ENCODE measurements around the gene MLXIP. TPM values are rescaled to one million over a fixed set of nuclear protein-coding genes. Genes with fewer than 3 reads are reported as not detected.

The MLXIP gene
- total RNA-seq, 4 donors from 2014 or later: 34.0 to 70.1 (median 46.2) TPM

- Histone ChIP-seq H3K4me3 (replicated peaks in 1 of 3) (no peak overlapping the region), H3K9me3 (no peaks in the 10 kb centered on the region), H3K4me1 (peaks cover 77 to 93% of the 10 kb centered on the region in 2 donors), H3K27ac (peak overlapping the region; percentile 85 to 94 (median 88)), H3K27me3 (no peaks in the 10 kb centered on the region), H3K36me3 (no peaks in the 10 kb centered on the region)
- peak; percentile 37 to 48 for DNase-seq
- intact Hi-C loops (cut with DNase I): no loop called here
- 55 to 65% methylated on average over 17 to 19 of the region's 20 CpGs for WGBS, 2 donors
- TF ChIP-seq, protein P1, sequence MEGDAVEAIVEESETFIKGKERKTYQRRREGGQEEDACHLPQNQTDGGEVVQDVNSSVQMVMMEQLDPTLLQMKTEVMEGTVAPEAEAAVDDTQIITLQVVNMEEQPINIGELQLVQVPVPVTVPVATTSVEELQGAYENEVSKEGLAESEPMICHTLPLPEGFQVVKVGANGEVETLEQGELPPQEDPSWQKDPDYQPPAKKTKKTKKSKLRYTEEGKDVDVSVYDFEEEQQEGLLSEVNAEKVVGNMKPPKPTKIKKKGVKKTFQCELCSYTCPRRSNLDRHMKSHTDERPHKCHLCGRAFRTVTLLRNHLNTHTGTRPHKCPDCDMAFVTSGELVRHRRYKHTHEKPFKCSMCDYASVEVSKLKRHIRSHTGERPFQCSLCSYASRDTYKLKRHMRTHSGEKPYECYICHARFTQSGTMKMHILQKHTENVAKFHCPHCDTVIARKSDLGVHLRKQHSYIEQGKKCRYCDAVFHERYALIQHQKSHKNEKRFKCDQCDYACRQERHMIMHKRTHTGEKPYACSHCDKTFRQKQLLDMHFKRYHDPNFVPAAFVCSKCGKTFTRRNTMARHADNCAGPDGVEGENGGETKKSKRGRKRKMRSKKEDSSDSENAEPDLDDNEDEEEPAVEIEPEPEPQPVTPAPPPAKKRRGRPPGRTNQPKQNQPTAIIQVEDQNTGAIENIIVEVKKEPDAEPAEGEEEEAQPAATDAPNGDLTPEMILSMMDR (IDR thresholded peaks at IDR 0.05): no peak
- no peak for TF ChIP-seq POLR2A (IDR thresholded peaks at IDR 0.05)
These were observed 18.1 kb downstream of the MLXIP start for GRCh38 chr12:122096591-122097149.

- H3K4me3 ChIP-seq (replicated peaks in 1 of 3): no peak overlapping the region
These were observed 19.0 kb downstream of the MLXIP start for GRCh38 chr12:122097584-122097926.

GRCh38 chr12:122097927-122098756 lies 19.6 kb downstream of the MLXIP start:
- Histone ChIP-seq H3K27me3 (no peaks in the 10 kb centered on the region), H3K4me3 (replicated peaks in 1 of 3) (no peak overlapping the region), H3K27ac (peak overlapping the region; percentile 85 to 94 (median 88)), H3K4me1 (peaks cover 73 to 82% of the 10 kb centered on the region in 2 donors), H3K9me3 (no peaks in the 10 kb centered on the region), H3K36me3 (no peaks in the 10 kb centered on the region)
- DNase-seq: peak; percentile 90 to 94
- peak in 1 of 2 donors; percentile 33 for TF ChIP-seq POLR2A (IDR thresholded peaks at IDR 0.05)
- TF ChIP-seq, protein P1 (IDR thresholded peaks at IDR 0.05): peak in 1 of 6 experiments; percentile 10
- WGBS, 2 donors: 31 to 40% methylated on average over 9 to 10 of the region's 10 CpGs
- intact Hi-C loops (cut with DNase I): no loop called here

More at GRCh38 chr12:122097584-122097926, 19.0 kb downstream of the MLXIP start:
- intact Hi-C loops (cut with DNase I): no loop called here
- Histone ChIP-seq H3K4me1 (peaks cover 74 to 88% of the 10 kb centered on the region in 2 donors), H3K9me3 (no peaks in the 10 kb centered on the region), H3K27ac (peak overlapping the region; percentile 85 to 94 (median 88)), H3K36me3 (no peaks in the 10 kb centered on the region), H3K27me3 (no peaks in the 10 kb centered on the region)
- WGBS, 2 donors: 54 to 56% methylated on average over 2 of the region's 2 CpGs
- DNase-seq: no peak
- no peak for TF ChIP-seq POLR2A (IDR thresholded peaks at IDR 0.05)
- TF ChIP-seq, protein P1 (IDR thresholded peaks at IDR 0.05): no peak

- no peaks in the 10 kb centered on the region for H3K9me3 ChIP-seq
- no peak overlapping the region for H3K4me3 ChIP-seq (replicated peaks in 1 of 3)
- WGBS, 2 donors: 94 to 97% methylated on average over 4 to 6 of the region's 6 CpGs
- no peaks in the 10 kb centered on the region for H3K36me3 ChIP-seq
- intact Hi-C loops (cut with DNase I): no loop called here
- H3K27ac ChIP-seq: peak overlapping the region; percentile 85 to 94 (median 88)
- peaks cover 72 to 73% of the 10 kb centered on the region in 2 donors for H3K4me1 ChIP-seq
- H3K27me3 ChIP-seq: no peaks in the 10 kb centered on the region
- no peak for TF ChIP-seq POLR2A (IDR thresholded peaks at IDR 0.05)
- TF ChIP-seq, protein P1 (IDR thresholded peaks at IDR 0.05): no peak
- DNase-seq: no peak
These were observed 20.8 kb downstream of the MLXIP start for GRCh38 chr12:122099280-122099749.

- peak overlapping the region; percentile 85 to 94 (median 88) for H3K27ac ChIP-seq
- intact Hi-C loops (cut with DNase I): loop anchor here (2.0 kb wide), 1 partner anchor 23 kb away; no protein-coding TSS in a partner anchor
These were observed 21.3 kb downstream of the MLXIP start for GRCh38 chr12:122099856-122100255.

More at GRCh38 chr12:122099856-122100255, 21.3 kb downstream of the MLXIP start:
- TF ChIP-seq, protein P1 (IDR thresholded peaks at IDR 0.05): no peak
- TF ChIP-seq POLR2A (IDR thresholded peaks at IDR 0.05): no peak
- Histone ChIP-seq H3K36me3 (no peaks in the 10 kb centered on the region), H3K27me3 (no peaks in the 10 kb centered on the region), H3K4me1 (peaks cover 68 to 72% of the 10 kb centered on the region in 2 donors), H3K9me3 (no peaks in the 10 kb centered on the region), H3K4me3 (replicated peaks in 1 of 3) (no peak overlapping the region)
- WGBS, 2 donors: 42 to 43% methylated on average over 3 of the region's 3 CpGs
- no peak for DNase-seq
